Esophagus muscularis mucosa (tissue), 3 donors: ENCODE measurements around the gene SMYD4.

ENCODE experiments used
- CTCF ChIP-seq, 3 experiments: fragments of 200-600 bp in 2 of 3; fragments of 450-650 bp in 1 of 3; sonication (generic) in 2 of 3; IDR thresholded peaks; one replicate each; pipeline ENCODE4 v1.5.1; 2017 to 2019; ENCODE audit warnings: antibody characterized with exemption in 3 of 3, mild to moderate bottlenecking in 2 of 3, moderate library complexity in 1 of 3
- POLR2A ChIP-seq: fragments of 450-650 bp; IDR thresholded peaks from one replicate; pipeline ENCODE4 v1.6.1; 2017; ENCODE audit warnings: antibody characterized with exemption, moderate library complexity, mild to moderate bottlenecking, low read depth
- POLR2AphosphoS5 ChIP-seq, 2 donors: sonication (generic); formaldehyde crosslinking; IDR thresholded peaks; one replicate each; pipeline ENCODE4 v1.6.1; 2017; ENCODE audit warnings: antibody characterized with exemption in 2 of 2

- TF ChIP-seq CTCF (IDR thresholded peaks at IDR 0.05) (no peak), POLR2A (no peak), POLR2AphosphoS5 (IDR thresholded peaks at IDR 0.05) (no peak)
Observed at GRCh38 chr17:1843947-1844346, 14.2 kb upstream of the SMYD4 start.
